WTC11 (cell line): ENCODE results near the gene MXRA8. TPM values are rescaled to one million over a fixed set of nuclear protein-coding genes. Genes with fewer than 3 reads are reported as not detected.

Source experiments
- ATAC-seq: fragments of 200-7000 bp; cut with Tn5 transposase; 2 replicates; pipeline ENCODE4 v1.10.0; 2021; ENCODE audit warnings: mild to moderate bottlenecking, moderate library complexity
- CTCF ChIA-PET: fragments of 300-600 bp; sonication (Branson Sonifier 250); formaldehyde crosslinking; loops from one replicate; lab custom pipeline; 2021; ENCODE audit warnings: antibody characterized with exemption; lab: Charles Lee
- POLR2A ChIA-PET: fragments of 350-600 bp; sonication (Branson Sonifier 250); formaldehyde crosslinking; loops from one replicate; lab custom pipeline; 2021; ENCODE audit warnings: antibody characterized with exemption; lab: Charles Lee
- DNase-seq: peaks from one replicate; pipeline ENCODE4 v3.0.0; 2021; ENCODE audit warnings: low spot score
- H3K27ac Mint-ChIP-seq: 2 replicates; pipeline ENCODE4 v1.8.0; 2021; ENCODE audit warnings: mixed read lengths
- H3K27me3 Mint-ChIP-seq: 2 replicates; pipeline ENCODE4 v1.8.0; 2021; ENCODE audit warnings: low read depth, mild to moderate bottlenecking, moderate library complexity, mixed read lengths
- H3K36me3 Mint-ChIP-seq: 2 replicates; pipeline ENCODE4 v1.8.0; 2021; ENCODE audit warnings: mixed read lengths
- H3K4me1 Mint-ChIP-seq: 2 replicates; pipeline ENCODE4 v1.8.0; 2022; ENCODE audit warnings: mixed read lengths
- H3K4me3 Mint-ChIP-seq: 2 replicates; pipeline ENCODE4 v1.8.0; 2021; ENCODE audit warnings: mild to moderate bottlenecking, moderate library complexity, mixed read lengths
- H3K9me3 Mint-ChIP-seq: 2 replicates; pipeline ENCODE4 v1.8.0; 2021; ENCODE audit warnings: mixed read lengths
- ATF1 ChIP-seq: sonication (generic); formaldehyde crosslinking; IDR thresholded peaks from 2 replicates; pipeline ENCODE4 v1.8.1; 2023; ENCODE audit warnings: mild to moderate bottlenecking, moderate library complexity, missing genetic modification reagents
- CBFB ChIP-seq: sonication (generic); formaldehyde crosslinking; IDR thresholded peaks from 2 replicates; pipeline ENCODE4 v1.8.1; 2022; ENCODE audit warnings: mild to moderate bottlenecking, low read depth, missing genetic modification reagents
- CREM ChIP-seq: sonication (generic); formaldehyde crosslinking; IDR thresholded peaks from 2 replicates; pipeline ENCODE4 v1.8.1; 2022; ENCODE audit warnings: mild to moderate bottlenecking, missing genetic modification reagents, moderate library complexity
- ETV6 ChIP-seq: sonication (generic); formaldehyde crosslinking; IDR thresholded peaks from 2 replicates; pipeline ENCODE4 v1.8.1; 2022; ENCODE audit warnings: mild to moderate bottlenecking, missing genetic modification reagents
- FOXJ3 ChIP-seq: sonication (generic); formaldehyde crosslinking; IDR thresholded peaks from 2 replicates; pipeline ENCODE4 v1.9.0; 2021; ENCODE audit warnings: missing genetic modification reagents, mild to moderate bottlenecking, borderline replicate concordance
- GTF2I ChIP-seq: fragments of 250-450 bp; sonication (Bioruptor Pico); conservative IDR thresholded peaks from 2 replicates; pipeline ENCODE4 v1.4.0; 2021; ENCODE audit warnings: mild to moderate bottlenecking
- IRF2 ChIP-seq: sonication (generic); formaldehyde crosslinking; IDR thresholded peaks from 2 replicates; pipeline ENCODE4 v1.8.0; 2022; ENCODE audit warnings: low read depth, missing genetic modification reagents, borderline replicate concordance
- KAT7 ChIP-seq: sonication (generic); formaldehyde crosslinking; IDR thresholded peaks from 2 replicates; pipeline ENCODE4 v1.8.1; 2023; ENCODE audit warnings: missing genetic modification reagents, mild to moderate bottlenecking, borderline replicate concordance
- NFE2L1 ChIP-seq: sonication (generic); formaldehyde crosslinking; IDR thresholded peaks from 2 replicates; pipeline ENCODE4 v1.8.1; 2023; ENCODE audit warnings: missing genetic modification reagents
- NFYB ChIP-seq: sonication (generic); formaldehyde crosslinking; conservative IDR thresholded peaks from 2 replicates; pipeline ENCODE4 v1.8.0; 2022; ENCODE audit warnings: low read depth, missing genetic modification reagents
- RELA ChIP-seq: sonication (generic); formaldehyde crosslinking; IDR thresholded peaks from 2 replicates; pipeline ENCODE4 v1.8.1; 2022; ENCODE audit warnings: missing genetic modification reagents, mild to moderate bottlenecking, borderline replicate concordance
- RORB ChIP-seq: fragments of 250-450 bp; sonication (Bioruptor Pico); IDR thresholded peaks from 2 replicates; pipeline ENCODE4 v1.9.0; 2021; ENCODE audit warnings: mild to moderate bottlenecking
- TCF7 ChIP-seq: sonication (generic); formaldehyde crosslinking; IDR thresholded peaks from 2 replicates; pipeline ENCODE4 v1.8.0; 2022; ENCODE audit warnings: mild to moderate bottlenecking, low read depth, missing genetic modification reagents, moderate library complexity
- TEAD4 ChIP-seq: sonication (generic); formaldehyde crosslinking; IDR thresholded peaks from 2 replicates; pipeline ENCODE4 v1.8.0; 2022; ENCODE audit warnings: mild to moderate bottlenecking, missing genetic modification reagents
- ZNF121 ChIP-seq: sonication (generic); formaldehyde crosslinking; IDR thresholded peaks from 2 replicates; pipeline ENCODE4 v1.8.0; 2023; ENCODE audit warnings: missing genetic modification reagents
- ZNF396 ChIP-seq: fragments of 250-450 bp; sonication (Bioruptor Pico); IDR thresholded peaks from 2 replicates; pipeline ENCODE4 v1.8.0; 2021; ENCODE audit warnings: mild to moderate bottlenecking, moderate library complexity, borderline replicate concordance
- total RNA-seq: library from RNA; stranded (reverse); gene quantifications from 3 replicates; pipeline ENCODE4 v1.2.3, GENCODE V29; 2021
- TF ChIP-seq, protein P1 (sequence below): fragments of 250-450 bp; sonication (Bioruptor Pico); IDR thresholded peaks from 2 replicates; pipeline ENCODE4 v2.1.2; 2022; ENCODE audit warnings: mild to moderate bottlenecking, moderate library complexity
- TF ChIP-seq, protein P2 (sequence below): sonication (generic); formaldehyde crosslinking; IDR thresholded peaks from 2 replicates; pipeline ENCODE4 v1.8.1; 2022; ENCODE audit warnings: missing genetic modification reagents, borderline replicate concordance
- TF ChIP-seq, protein P3 (sequence below): sonication (generic); formaldehyde crosslinking; IDR thresholded peaks from 2 replicates; pipeline ENCODE4 v1.8.0; 2023; ENCODE audit warnings: missing genetic modification reagents
- TF ChIP-seq, protein P4 (sequence below): sonication (generic); formaldehyde crosslinking; IDR thresholded peaks from 2 replicates; pipeline ENCODE4 v1.8.0; 2023; ENCODE audit warnings: mild to moderate bottlenecking, missing genetic modification reagents
- TF ChIP-seq, protein P5 (sequence below): sonication (generic); formaldehyde crosslinking; IDR thresholded peaks from 2 replicates; pipeline ENCODE4 v1.8.1; 2022; ENCODE audit warnings: mild to moderate bottlenecking, missing genetic modification reagents, moderate library complexity, borderline replicate concordance
- TF ChIP-seq, protein P6 (sequence below): sonication (generic); formaldehyde crosslinking; IDR thresholded peaks from 2 replicates; pipeline ENCODE4 v1.8.1; 2022; ENCODE audit warnings: mild to moderate bottlenecking, moderate library complexity, missing genetic modification reagents

The MXRA8 gene
- total RNA-seq, 1 experiment from 2014 or later: 6.7 TPM

DNA sequence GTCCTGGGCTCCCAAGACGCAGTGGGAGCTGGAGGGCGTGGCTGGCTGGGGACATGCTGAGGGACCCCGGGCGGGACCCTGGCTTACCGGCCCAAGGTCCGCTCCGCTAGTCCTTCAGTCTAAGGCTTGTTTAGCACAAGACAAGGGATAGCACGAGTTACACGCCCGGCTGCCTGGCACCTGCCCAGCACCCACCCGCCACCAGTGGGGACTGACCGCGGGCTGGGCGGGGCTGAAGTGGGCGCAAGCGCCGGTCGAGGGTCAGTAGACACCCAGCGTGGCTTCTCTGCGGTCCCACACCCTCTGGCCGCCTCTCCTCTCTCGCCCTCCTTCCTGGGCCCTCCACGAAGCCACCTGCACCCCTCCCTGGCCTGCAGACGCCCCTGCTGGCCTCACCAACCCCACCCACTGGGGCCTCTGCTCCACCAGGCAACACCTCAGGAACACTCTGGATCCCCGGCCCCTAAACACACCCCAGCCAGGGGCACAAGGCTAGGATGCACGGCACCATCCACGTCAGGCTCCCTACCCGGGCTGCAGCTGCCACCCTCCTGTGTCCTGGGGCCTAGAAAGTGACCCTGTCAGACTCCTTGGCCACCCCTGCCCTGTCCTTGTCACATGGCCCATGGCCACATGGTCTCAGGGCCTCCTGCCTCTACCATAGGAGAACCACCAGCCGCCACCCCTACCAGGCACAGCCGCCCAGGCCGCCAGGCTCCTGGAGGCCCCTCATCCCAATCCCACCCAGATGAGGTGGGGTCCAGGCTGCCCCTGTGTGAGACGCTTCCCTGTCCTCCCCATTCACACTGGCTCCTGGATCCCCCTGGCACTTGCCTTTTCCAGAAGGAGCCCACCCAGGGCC lies 21.2 kb downstream of the MXRA8 start:
- H3K4me1 Mint-ChIP-seq: no peaks in the 10 kb centered on the region
- ATAC-seq (no peak), DNase-seq (no peak)
- no peak overlapping the region for H3K4me3 Mint-ChIP-seq
- H3K27me3 Mint-ChIP-seq: no peaks in the 10 kb centered on the region
- peaks cover 8% of the 10 kb centered on the region for H3K9me3 Mint-ChIP-seq
- ChIA-PET CTCF (interaction anchor here (0.9 to 1.7 kb wide), 4 partner anchors 11 to 62 kb away, joined by 4 to 18 read pairs (median 4); partner anchors contain the start of gene CCNL2), POLR2A (interaction anchor here (1.1 kb wide), 1 partner anchor 11 kb away, joined by 5 read pairs; no protein-coding TSS in a partner anchor)
- no peak for TF ChIP-seq ETV6 (CRISPR knock-in tag)
- TF ChIP-seq ZNF121: no peak
- TF ChIP-seq, protein P1, sequence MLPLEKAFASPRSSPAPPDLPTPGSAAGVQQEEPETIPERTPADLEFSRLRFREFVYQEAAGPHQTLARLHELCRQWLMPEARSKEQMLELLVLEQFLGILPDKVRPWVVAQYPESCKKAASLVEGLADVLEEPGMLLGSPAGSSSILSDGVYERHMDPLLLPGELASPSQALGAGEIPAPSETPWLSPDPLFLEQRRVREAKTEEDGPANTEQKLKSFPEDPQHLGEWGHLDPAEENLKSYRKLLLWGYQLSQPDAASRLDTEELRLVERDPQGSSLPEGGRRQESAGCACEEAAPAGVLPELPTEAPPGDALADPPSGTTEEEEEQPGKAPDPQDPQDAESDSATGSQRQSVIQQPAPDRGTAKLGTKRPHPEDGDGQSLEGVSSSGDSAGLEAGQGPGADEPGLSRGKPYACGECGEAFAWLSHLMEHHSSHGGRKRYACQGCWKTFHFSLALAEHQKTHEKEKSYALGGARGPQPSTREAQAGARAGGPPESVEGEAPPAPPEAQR: no peak
- TF ChIP-seq ZNF396: no peak
- TF ChIP-seq TCF7 (CRISPR knock-in tag): no peak
- TF ChIP-seq, protein P2, sequence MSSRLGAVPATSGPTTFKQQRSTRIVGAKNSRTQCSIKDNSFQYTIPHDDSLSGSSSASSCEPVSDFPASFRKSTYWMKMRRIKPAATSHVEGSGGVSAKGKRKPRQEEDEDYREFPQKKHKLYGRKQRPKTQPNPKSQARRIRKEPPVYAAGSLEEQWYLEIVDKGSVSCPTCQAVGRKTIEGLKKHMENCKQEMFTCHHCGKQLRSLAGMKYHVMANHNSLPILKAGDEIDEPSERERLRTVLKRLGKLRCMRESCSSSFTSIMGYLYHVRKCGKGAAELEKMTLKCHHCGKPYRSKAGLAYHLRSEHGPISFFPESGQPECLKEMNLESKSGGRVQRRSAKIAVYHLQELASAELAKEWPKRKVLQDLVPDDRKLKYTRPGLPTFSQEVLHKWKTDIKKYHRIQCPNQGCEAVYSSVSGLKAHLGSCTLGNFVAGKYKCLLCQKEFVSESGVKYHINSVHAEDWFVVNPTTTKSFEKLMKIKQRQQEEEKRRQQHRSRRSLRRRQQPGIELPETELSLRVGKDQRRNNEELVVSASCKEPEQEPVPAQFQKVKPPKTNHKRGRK (CRISPR knock-in tag): no peak
- no peak for TF ChIP-seq CBFB
- no peak for TF ChIP-seq NFE2L1 (CRISPR knock-in tag)
- TF ChIP-seq, protein P3, sequence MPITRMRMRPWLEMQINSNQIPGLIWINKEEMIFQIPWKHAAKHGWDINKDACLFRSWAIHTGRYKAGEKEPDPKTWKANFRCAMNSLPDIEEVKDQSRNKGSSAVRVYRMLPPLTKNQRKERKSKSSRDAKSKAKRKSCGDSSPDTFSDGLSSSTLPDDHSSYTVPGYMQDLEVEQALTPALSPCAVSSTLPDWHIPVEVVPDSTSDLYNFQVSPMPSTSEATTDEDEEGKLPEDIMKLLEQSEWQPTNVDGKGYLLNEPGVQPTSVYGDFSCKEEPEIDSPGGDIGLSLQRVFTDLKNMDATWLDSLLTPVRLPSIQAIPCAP (CRISPR knock-in tag): no peak
- TF ChIP-seq RORB: no peak
- TF ChIP-seq FOXJ3 (CRISPR knock-in tag): no peak
- no peak for TF ChIP-seq CREM (CRISPR knock-in tag)
- no peak for TF ChIP-seq RELA (CRISPR knock-in tag)
- TF ChIP-seq KAT7: no peak
- no peak for TF ChIP-seq TEAD4 (CRISPR knock-in tag)
- TF ChIP-seq ATF1 (CRISPR knock-in tag): no peak
- TF ChIP-seq, protein P4, sequence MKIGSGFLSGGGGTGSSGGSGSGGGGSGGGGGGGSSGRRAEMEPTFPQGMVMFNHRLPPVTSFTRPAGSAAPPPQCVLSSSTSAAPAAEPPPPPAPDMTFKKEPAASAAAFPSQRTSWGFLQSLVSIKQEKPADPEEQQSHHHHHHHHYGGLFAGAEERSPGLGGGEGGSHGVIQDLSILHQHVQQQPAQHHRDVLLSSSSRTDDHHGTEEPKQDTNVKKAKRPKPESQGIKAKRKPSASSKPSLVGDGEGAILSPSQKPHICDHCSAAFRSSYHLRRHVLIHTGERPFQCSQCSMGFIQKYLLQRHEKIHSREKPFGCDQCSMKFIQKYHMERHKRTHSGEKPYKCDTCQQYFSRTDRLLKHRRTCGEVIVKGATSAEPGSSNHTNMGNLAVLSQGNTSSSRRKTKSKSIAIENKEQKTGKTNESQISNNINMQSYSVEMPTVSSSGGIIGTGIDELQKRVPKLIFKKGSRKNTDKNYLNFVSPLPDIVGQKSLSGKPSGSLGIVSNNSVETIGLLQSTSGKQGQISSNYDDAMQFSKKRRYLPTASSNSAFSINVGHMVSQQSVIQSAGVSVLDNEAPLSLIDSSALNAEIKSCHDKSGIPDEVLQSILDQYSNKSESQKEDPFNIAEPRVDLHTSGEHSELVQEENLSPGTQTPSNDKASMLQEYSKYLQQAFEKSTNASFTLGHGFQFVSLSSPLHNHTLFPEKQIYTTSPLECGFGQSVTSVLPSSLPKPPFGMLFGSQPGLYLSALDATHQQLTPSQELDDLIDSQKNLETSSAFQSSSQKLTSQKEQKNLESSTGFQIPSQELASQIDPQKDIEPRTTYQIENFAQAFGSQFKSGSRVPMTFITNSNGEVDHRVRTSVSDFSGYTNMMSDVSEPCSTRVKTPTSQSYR (CRISPR knock-in tag): no peak
- no peak for TF ChIP-seq NFYB
- H3K36me3 Mint-ChIP-seq: peaks cover 17% of the 10 kb centered on the region
- no peak overlapping the region for H3K27ac Mint-ChIP-seq

DNA sequence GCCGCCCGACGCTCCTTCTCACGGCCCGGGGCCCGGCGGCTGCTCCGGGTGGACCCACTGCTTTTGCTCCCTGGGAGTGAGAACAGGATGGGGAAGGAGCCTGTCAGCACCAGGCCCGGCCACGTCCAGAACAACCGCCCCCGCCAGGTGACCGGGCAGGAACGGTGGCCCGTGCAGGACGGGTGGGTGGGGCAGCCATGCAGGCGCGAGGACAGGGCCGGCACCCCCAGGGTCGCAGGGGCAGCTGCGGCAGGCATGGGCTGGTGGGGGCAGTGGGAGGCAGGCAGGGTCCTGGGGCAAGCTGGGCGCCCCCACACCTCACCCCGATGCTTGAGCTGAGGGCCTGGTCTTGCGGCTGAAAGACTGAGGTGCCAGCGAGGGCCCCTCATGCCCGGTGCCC lies 21.9 kb downstream of the MXRA8 start:
- Mint-ChIP-seq H3K4me1 (no peaks in the 10 kb centered on the region), H3K27ac (no peak overlapping the region), H3K9me3 (peaks cover 8% of the 10 kb centered on the region), H3K36me3 (peaks cover 15% of the 10 kb centered on the region), H3K4me3 (no peak overlapping the region), H3K27me3 (no peaks in the 10 kb centered on the region)
- DNase-seq: no peak
- POLR2A ChIA-PET: no interaction called here
- CTCF ChIA-PET: no interaction called here
- no peak for ATAC-seq
- TF ChIP-seq IRF2 (CRISPR knock-in tag): no peak
- no peak for TF ChIP-seq GTF2I
- TF ChIP-seq, protein P5, sequence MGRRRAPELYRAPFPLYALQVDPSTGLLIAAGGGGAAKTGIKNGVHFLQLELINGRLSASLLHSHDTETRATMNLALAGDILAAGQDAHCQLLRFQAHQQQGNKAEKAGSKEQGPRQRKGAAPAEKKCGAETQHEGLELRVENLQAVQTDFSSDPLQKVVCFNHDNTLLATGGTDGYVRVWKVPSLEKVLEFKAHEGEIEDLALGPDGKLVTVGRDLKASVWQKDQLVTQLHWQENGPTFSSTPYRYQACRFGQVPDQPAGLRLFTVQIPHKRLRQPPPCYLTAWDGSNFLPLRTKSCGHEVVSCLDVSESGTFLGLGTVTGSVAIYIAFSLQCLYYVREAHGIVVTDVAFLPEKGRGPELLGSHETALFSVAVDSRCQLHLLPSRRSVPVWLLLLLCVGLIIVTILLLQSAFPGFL (CRISPR knock-in tag): no peak
- TF ChIP-seq, protein P6, sequence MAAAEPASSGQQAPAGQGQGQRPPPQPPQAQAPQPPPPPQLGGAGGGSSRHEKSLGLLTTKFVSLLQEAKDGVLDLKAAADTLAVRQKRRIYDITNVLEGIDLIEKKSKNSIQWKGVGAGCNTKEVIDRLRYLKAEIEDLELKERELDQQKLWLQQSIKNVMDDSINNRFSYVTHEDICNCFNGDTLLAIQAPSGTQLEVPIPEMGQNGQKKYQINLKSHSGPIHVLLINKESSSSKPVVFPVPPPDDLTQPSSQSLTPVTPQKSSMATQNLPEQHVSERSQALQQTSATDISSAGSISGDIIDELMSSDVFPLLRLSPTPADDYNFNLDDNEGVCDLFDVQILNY: no peak
- TF ChIP-seq, protein P3 (CRISPR knock-in tag): no peak
- TF ChIP-seq, protein P1: no peak
